NCI-H2081 (cell line): ENCODE data around the gene SUPT3H.
A peak's percentile ranks its signal among the peaks of the same experiment; 100 is the strongest.
"Not testable (repeated sequence)": the region's sequence is repeated elsewhere in the genome, so short reads cannot be mapped to it uniquely, and the experiment has no call there.

Experiments
- DNase-seq, 2 experiments: peaks; one replicate each; lab custom pipeline; 2025; lab: John Stamatoyannopoulos, UW

The SUPT3H gene

GRCh38 chr6:45174045-45174444, 203.7 kb downstream of the SUPT3H start:
- no peak for DNase-seq

- DNase-seq: no peak
Observed at GRCh38 chr6:45171380-45171779, 206.4 kb downstream of the SUPT3H start.

DNA sequence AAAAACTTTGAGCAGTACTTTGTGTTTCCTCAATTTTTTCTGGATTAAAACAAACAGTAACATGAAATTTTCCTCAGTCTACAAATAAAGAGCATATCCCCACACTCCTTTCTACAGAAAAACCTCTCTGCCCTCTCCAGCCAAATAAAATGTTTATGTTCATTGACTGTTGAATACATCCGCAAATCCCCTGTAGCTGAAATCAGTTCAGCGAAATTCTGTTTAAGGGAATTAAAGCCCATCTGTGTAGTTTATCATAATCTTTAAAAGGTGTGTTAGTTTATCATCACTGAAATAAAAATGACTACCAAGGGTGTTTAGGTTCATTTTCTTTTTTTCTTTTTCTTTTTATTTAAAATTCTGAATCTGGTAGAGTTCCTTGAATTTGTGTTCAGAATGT, 207.4 kb downstream of the SUPT3H start:
- no peak for DNase-seq

- DNase-seq: peak in 1 of 2 experiments; percentile 3
Observed at GRCh38 chr6:45169815-45170214, 207.9 kb downstream of the SUPT3H start.

GRCh38 chr6:45163952-45164766, 213.6 kb downstream of the SUPT3H start:
- no peak for DNase-seq

DNA sequence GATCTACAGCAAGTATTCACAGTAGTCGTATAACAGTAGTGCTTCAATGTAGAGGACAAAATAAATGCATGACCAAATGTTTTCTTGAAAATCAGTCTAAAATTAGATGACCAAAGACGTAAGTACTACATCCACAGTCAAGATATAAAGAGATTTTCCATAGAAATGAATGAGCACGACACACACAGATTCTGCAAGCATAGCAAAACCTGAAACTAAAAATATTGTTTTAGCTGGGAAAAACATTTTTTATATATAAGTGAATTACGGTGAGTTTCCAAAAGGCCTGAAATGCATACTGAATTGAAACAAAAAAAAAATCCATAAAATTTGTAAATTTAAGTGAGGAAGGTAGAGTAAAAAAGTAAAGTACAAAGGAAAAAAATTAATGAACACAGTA, 217.4 kb downstream of the SUPT3H start:
- no peak for DNase-seq

GRCh38 chr6:45156075-45156474, 221.7 kb downstream of the SUPT3H start:
- DNase-seq: no peak

DNA sequence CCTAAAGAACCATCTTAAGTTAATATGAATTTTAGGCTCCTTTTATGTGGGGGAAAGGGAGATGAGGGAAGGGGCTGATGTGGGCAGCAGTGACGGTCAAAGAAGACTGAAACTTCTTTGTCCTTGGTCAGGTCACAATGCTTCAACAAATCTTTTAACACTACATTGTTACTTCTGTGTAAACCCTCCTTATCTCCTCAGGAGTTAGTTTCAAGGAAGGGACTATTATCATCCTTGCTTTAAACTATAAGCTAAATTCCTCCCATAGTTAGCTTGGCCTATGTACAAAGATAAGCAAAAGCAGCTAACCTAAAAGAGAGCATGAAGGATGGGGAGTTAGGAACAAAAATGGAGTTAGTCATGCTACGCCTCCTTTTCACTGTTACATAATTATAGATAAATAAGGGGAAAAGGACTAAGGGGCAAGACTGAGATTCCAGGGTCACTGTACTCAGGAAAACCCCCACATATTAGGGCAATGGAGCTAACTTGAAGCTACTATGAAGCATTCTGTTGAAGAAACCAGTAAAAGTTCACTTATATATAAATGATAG, 222.3 kb downstream of the SUPT3H start:
- DNase-seq: no peak

- DNase-seq: no peak
Observed at GRCh38 chr6:45154679-45155078, 223.1 kb downstream of the SUPT3H start.

DNA sequence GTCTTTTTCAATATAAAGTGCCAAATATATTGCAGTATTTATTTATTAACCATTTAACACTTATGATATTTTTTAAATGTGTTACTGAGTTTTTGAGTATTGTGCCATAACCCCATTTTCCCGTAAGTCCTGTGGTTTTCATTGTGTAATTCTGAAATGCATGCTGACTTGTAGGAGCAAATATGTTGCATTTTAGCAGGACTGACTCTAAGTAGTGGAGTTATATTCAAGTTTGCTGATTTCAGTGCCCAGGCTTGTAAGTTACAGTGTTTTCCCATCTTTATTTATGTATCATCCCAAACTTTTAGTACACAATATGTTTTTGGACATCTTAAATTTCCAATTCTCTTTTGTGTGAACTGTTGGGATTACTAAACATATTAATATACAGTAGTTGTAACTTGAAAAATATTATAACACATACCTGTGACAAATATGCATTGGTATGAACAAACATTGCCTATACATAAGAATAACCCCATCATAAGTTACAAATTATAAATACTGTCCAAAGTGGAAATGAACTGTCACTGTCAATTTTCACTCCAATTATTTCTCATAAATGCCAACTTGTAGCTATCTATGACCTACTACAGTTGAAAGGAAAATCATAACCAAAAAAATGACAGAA, 228.9 kb downstream of the SUPT3H start:
- no peak for DNase-seq

- no peak for DNase-seq
Observed at GRCh38 chr6:45148278-45148677, 229.5 kb downstream of the SUPT3H start.

GRCh38 chr6:45145658-45146057, 232.1 kb downstream of the SUPT3H start:
- DNase-seq: not testable (repeated sequence)

DNA sequence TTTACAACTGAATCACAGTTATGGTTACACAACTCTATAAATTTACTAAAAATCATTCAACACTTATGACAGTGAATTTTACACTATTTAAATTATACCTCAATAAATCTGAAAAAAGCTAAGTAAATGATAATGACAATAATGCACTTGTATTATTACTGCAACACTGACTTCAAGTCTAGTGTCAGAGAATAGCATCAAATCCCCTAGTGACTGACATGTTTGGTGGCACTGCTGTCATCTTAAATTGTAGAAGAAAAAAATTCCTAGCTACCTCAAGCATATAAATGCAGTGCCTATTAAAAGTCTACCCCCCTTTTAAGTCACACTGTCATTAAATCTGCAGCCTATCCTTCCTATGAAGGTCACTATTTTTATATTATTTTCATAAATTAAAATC, 239.0 kb downstream of the SUPT3H start:
- no peak for DNase-seq

- no peak for DNase-seq
Observed at GRCh38 chr6:45136495-45136894, 241.2 kb downstream of the SUPT3H start.

- DNase-seq: no peak
Observed at GRCh38 chr6:45132658-45133294, 245.0 kb downstream of the SUPT3H start.

- no peak for DNase-seq
Observed at GRCh38 chr6:45132059-45132458, 245.7 kb downstream of the SUPT3H start.

GRCh38 chr6:45129051-45129450, 248.7 kb downstream of the SUPT3H start:
- no peak for DNase-seq

- DNase-seq: no peak
Observed at GRCh38 chr6:45127185-45127584, 250.5 kb downstream of the SUPT3H start.

DNA sequence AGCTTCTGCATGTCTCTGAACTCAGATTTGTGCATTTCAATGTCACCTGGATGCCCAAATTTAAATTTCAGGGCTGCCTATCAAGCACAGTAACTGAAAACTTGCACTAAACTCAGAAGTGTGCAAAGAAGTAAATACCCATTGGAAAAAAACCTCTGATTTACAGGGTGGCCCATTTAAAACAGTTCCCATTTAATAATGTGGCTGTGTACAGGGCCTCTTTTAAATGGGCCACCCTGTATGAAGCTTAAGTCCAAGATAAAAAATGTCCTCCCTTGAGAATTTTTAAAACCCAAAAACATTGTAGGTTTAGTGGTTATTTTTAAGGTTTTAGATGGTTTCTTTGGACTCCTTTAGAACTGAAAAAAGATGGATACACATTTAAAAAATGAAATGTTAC, 251.7 kb downstream of the SUPT3H start:
- no peak for DNase-seq

DNA sequence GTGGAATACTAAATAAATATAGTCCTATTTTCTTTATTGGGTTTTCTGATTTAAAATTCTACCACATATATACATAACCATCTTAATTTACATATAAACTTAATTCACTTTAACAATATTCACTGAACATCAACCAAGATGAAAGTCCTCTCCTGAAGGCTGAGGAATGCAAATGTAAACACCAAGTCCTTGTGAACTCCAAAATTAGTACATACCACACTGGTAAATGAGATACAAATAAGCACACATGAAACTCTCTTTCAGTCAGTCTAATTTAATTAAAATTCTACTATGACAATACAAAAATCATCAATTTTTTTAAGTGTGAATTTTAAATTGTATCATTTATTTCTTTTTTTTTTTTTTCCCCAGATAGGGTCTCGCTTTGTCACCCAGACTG, 254.7 kb downstream of the SUPT3H start:
- no peak for DNase-seq

DNA sequence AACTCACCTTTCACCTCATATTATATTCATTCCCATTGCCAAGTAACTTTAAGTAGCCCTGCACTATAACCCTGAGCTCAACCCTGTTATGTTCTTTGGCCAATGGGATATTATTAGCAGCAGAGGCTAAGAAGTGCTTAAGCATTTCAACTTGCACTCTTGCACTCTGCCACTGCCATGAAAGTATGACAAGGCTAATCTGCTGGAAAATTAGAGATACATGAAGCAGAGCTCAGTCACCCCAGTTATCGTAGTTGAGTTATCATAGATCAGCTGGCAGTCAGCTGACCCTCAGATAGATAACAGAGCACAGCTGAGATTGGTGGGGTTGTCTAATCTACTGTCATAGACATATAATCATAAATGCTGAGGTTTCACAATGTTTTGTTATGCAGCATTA, 259.0 kb downstream of the SUPT3H start:
- no peak for DNase-seq

DNA sequence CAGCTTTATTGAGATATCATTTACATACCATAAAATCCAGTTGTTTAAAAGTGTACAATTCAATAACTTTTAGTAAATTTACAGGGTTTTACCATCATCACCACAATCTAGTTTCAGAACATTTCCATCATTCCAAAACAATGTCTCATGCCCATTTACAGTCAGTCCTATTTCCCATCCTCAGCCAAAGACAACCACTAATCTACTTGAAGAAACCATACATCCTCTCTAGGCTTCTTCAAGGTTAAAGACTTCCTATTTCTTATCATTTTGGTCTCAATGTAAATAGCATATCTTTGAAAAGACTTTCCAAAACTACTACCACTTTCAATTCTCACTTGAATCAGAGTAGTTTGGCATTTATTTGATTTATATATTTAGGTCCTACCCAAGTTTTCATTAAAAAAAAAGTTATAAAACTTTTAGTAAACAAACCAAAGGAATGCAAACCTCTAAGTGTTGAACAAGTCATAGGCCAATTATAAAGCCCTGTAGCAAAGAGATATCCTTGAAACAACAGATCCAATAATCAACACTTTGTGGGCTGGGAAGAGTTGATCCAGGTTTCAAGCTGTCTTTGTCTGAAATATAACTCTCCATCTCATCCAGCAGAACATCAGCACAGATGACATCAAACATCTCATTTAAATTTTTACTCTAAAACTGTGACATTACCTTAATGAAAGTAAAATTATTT, 260.9 kb downstream of the SUPT3H start:
- no peak for DNase-seq
